Stimulated activated CD8-positive, alpha-beta memory T cell treated with anti-CD3 and anti-CD28 coated beads, Interleukin-15, amount 100 ng/mL, for 1 hour (primary cell): Measurements from ENCODE around the gene ST6GALNAC3.
"Not testable (repeated sequence)": the region's sequence is repeated elsewhere in the genome, so short reads cannot be mapped to it uniquely, and the experiment has no call there.

Source experiments
- DNase-seq: peaks from one replicate; pipeline ENCODE4 v3.0.0-alpha.2; 2020; ENCODE audit warnings: low read depth

The ST6GALNAC3 gene

DNA sequence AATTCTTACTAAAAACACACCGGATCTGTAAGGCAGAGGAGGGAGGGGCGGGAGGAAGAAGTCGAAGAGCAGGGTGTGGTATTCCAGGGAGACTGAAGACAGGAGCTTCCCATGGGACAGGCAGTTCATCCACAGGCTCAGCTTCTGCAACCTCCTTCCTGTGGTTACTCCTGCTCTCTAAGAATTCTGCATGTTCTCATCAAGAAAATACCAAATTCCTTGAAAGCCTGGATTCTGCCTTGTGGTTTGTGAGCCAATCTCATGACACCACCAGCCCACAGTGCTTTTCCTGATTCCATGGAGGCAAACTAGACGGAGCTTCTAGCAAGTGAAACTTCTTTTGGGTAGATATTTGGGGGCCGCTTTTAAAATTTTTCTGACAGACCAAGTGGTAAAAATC, 1.1 kb upstream of the ST6GALNAC3 start:
- DNase-seq, result no peak

DNA sequence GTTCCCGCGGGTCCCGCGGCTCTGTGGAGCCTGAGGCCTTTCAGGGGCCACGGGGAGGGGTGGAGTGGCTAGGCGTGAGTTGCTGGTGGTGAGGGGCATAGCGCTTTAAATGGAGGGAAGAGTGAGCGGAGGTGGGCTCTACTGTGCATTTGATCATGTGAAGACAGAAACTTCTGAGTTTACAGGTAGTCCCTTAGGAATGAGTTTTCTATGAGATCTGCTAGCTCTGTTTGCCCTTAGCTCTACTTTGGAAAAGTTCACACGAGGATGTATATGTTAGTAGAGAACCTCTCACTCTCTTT, 593 bp downstream of the ST6GALNAC3 start:
- DNase-seq, result no peak

DNA sequence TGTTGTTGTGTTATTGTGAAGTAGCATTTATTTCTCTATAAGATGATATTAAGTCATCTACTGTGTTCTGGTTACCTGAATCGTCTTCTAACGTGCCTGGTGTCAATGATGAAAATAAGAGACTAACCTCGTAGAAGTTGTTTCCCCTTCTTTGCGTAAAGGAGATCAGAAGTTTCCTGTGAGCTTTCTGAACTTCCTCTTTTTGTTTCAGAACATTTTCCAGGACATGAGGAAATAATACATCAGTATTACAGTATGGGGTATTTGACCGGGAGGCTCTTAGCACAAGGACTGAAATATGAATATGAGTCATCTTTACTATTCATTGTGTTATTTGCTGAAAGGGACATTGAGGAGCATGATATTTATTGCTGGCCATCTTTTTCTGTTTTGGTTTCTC, 1.3 kb downstream of the ST6GALNAC3 start:
- DNase-seq, result no peak

DNA sequence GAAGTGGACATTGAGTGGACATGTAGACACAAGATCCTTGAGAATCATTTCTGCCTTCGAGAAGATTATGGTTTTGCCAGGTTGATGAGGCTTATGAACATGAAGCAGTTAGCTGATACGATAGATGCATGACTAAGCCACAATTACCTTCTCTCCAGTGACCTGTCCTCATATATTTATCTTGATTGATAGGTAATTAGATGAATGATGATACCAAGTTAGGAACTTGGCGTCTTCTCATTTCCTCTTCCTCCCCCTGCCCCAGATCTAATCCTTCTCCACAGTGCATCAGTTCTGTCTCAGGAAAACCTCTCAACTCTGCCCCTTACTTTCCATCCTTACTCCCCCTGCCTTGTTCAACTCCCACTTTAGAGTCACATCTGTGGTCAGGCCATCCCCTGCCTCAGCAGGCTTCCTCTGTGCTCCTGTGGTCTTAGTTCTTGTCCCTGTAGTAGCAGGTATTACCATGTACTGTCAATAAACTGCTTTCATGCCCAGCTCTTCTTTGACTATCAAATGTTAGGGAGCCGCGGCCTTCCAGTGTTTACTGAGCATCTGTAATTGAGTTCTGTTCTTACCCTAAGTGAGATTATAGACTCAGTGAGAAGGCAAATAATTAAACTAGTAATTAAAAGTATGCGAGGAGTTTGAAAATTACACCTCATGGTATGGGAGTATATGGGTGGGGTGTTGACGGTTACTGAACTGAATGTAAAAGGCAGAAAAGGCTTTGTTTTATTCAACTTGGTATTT, 5.1 kb downstream of the ST6GALNAC3 start:
- no peak for DNase-seq

DNA sequence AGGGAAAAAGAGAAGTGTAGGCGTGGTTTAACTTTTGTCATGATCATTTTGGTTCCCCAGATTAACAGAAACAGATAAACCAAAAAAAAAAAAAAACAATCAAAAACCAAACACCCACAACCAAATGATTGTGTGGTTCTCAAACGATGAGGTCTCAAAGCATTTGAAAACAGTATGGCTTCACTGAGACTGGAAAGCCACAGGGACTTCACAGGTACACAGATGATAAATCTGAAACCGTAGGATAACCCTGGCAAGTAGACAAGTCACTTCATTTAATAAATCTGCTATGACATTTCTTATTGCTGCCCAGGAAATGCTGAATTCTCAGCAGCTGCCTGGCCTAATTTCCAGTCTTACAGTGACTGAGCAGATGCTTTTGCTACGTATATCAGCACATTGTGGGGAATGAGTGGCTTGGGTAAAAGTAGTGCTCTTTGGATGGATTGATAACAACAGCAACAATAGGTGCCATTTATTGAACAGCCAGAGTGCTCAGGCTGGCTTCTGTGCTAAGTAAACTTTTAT, 6.1 kb downstream of the ST6GALNAC3 start:
- DNase-seq, result no peak

DNA sequence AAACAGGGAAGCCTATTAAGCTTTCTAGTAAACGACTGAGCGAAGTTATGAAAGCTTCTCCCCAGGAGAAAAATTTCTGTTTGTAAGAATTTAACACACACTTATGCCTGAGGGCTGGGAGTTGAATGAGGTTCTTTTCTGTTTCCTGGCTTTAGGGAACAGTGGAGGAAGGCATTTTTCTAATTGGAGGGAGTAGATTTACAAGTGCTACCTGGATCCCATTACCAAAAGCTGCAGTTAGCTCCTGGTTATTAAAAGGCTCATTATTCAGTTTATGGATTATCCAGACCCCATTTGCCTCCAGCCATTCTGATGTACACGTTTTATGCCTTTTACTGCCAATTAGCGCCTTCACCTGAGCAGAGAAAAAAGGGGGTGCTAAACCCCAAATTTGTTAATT, 7.5 kb downstream of the ST6GALNAC3 start:
- DNase-seq, result no peak

DNA sequence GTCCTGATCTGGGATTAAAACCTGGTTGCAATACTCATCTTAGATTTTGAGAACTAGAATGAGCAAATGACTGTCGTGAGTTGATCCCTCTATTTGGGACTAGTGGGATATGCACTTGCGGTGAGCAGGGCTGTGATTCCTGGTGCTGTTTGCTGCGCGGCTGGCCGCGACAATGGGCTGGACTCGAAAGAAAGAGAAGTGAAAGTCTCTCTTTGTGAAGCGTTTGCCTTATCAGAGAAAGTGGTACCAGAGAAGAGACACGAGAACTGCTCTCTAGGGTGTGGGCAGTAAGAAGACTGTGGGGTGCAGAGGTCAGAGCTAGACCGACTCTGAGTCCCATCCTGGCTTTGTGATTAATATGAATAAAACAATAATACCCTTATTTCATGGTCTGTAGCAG, 8.6 kb downstream of the ST6GALNAC3 start:
- no peak for DNase-seq

DNA sequence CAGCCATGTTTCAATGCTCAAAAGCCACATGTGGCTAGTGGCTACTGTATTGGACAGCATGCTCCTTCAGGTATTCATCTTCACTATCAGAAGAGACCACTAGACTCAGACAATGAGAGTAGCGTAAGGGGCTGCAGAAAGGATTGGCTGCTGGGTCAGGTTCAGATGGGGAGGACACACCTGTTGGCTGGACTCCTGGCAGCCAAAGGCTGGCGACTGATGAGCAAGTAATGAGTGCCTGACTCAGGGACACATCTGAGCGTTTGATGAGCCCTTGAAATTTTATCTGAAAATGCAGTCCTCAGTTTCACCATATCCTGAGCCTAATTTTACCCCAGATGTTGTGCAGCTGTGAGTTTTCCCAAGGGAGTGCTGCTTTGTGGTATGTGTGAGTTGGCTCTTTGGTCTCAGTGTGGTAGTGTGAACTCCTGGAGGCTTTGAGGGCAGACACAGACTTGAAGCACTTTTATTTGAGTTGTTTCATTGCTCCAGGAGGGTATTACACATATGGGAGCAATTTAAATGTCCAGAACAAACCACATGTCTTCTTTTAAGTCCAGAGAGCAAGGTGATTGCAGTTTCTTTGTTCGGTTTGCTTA, 9.6 kb downstream of the ST6GALNAC3 start:
- no peak for DNase-seq

DNA sequence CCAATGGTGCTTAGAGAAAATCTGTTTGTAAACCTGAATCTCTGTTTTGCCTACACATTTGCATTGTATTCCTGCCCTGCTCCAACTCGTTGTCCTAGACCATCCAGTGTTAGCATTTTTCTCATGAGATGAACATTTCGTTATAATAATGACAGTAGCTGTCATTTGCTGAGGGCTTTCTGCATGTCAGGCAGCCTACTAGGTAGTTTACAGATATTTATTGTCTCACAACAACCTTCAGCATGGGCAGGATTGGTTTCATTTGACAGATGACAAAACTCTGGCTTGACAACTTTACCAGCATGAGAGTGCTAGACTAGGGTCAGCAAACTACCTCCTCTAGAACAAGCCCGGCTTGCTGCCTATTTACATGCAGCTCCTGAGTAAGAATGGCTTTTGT, 10.1 kb downstream of the ST6GALNAC3 start:
- no peak for DNase-seq

DNA sequence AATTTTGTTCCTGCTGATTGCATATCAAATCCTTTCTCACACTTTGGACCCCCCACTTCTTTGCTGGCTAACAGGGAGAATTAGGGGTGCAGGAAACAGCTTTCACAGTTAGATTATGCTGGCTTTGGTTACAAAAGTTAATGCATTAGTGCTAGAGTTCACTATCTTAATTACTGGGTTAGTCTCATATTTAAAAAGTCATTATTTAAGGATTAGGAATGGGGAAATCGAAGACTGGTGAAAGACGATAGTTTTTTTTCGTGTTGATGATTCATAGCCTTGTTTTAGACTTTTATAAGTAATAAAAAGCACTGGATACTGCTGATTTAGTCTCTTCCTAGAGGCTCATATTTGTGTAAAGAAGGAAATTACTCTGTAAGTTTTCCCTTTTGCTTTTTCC, 11.6 kb downstream of the ST6GALNAC3 start:
- DNase-seq, result no peak

DNA sequence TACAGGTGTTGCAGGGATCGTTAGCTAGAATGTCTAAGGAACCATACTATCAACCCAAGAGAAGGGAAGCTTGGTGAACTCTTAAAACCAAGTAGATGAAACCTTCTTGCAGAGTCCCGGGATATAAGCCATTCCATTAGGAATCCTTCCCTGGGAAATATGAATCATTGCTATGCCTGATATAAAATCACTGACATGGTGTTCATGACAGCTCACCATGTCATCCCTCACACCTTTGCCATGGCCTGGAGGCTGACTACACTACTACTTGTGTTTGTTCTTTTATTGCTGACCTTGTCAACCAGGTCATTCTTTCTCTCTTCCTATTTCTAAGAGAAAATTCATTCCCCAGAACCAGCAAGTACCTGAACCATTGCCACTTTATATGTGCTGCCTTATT, 12.1 kb downstream of the ST6GALNAC3 start:
- DNase-seq, result no peak

DNA sequence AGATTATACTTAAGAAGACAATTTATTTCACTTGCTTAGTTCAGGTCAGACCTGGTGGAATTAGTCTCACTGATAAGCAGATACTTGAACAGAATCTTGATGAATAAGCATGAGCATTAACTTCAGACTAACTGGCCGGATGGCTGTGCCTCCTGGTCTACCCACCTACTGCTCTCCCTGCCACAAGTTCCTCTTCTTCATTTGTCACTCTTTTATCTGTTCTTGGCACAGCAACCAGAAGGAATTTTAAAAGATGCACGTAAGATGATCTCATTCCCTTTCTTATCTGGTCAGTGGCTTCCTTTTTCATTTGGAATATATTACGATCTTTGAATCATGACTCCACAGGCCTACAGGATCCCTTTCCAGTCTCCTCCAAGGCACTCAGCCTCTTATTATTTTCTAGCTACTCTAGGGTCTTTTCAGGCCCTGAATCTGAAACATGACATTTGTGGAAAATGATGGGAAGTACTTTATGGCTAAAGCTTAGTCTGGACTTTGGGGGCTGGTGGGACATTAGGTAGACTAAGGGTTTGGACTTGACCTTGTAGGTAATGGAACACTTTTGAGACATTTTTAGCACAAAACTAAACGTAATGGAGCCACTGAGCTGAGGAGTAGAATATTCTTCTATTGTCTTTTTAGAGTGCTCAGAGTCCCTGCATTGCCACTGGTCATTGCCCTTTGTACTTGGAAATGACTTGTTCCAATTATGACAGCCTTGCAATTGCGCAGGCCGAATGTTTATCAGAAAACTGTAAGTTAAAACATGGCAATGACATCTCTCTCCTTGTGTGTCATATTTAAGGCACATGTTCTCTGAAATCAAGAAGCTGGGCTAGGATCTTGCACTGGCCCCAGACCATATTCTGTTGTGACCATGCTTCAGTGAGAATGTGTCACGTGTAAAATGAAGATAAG, 16.0 kb downstream of the ST6GALNAC3 start:
- no peak for DNase-seq

DNA sequence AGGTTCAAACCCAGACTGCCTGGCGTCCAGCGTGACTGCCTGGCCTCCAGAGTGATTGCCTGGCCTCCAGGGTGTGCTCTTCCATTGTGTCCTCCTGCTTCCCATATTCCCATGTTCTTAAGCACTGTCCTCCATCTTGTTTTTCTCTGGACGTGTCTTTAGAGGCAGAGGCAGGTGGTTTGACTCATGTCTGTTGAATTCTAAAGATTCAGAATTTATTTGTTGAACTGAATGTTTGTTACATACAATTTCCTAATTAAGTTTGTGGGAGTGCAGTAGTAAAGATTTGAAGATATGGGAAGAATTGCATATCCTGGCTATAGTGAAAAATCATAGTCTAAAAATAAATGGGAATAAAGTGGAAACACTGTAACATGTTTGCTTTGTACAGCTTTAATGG, 18.3 kb downstream of the ST6GALNAC3 start:
- no peak for DNase-seq

DNA sequence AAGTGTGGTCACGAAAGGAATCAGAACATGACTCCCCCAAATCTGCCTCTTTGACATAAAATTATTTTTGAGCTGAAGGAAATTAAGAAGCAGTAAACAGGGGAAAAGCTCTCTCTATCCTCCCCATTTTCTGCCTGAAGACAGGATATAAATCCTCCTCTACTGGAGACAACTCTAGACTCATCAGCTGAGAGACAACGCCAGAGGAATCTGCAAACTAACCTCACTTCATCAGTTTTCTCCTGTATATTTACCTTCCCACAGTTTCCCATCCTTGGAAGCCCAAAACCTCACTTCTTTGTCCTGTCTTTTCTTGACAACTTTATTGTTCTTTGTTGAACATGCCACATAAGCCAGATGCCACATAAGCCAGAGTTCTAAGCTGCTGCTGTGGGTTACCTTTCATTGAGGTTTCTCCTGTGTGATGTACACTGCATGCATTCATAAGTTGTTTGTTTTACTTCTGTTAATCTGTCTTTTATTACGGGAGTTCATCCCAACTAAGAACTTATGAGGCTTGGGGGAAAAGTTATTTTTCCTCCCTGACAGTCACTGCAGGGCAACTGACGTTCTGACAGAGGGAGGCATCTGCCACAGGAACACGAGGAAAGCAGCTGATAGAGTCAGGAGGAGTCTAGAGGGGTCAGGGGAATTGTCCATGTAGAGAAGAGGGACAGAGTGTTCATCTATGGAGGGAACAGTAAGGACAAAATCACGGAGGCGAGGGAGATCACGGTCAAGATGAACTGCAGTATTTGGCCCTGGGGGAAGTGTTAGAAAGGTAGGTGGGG, 19.2 kb downstream of the ST6GALNAC3 start:
- DNase-seq, result no peak

DNA sequence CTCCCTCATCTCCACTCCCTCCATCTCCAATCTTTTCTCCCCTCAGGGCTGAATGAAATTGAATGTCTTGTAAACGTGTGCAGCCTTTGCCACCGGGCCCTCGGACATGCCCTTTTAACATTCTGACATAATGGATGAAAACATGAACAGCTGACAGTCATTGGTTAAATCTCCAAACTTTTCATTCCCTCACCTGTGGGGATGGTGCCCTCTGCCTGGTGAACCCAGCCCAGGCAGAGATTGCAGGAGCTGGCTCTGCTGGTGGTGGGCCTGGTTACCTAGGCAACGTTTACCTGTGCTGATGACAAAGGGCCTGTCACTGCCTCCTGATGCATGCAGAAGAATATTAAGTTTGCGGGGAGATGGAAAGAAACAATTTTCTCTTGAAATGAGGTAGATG, 21.3 kb downstream of the ST6GALNAC3 start:
- no peak for DNase-seq

DNA sequence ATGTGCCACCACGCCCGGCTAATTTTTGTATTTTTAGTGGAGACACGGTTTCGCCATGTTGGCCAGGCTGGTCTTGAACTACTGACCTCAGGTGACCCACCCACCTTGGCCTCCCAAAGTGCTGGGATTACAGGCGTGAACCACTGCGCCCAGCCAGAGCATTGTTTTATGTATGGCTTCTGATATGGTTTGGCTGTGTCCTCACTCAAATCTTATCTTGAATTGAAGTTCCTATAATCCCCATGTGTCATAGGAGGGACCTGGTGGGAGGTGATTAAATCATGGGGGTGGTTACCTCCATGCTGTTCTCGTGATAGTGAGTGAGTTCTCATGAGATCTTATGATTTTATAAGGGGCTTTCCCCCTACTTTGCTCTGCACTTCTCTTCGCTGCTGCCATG, 22.5 kb downstream of the ST6GALNAC3 start:
- DNase-seq, result not testable (repeated sequence)

DNA sequence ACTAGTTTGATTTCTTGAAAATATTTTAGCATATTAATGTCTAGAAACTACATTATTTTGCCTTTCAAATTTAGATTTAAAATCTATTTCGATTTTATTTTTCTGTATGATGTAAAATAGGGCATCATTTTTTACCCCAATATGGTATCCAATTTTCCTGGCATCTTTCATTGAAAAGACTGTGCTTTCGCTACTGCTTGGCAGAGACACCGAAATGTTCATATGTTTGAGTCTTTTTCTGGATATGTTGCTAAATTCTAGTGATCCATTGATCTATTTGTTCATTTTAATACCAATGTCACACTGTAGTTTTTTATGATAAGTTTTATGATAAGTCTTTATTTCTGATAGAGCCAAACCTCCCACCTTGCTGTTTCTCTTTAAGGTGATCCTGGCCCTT, 24.3 kb downstream of the ST6GALNAC3 start:
- DNase-seq, result no peak

DNA sequence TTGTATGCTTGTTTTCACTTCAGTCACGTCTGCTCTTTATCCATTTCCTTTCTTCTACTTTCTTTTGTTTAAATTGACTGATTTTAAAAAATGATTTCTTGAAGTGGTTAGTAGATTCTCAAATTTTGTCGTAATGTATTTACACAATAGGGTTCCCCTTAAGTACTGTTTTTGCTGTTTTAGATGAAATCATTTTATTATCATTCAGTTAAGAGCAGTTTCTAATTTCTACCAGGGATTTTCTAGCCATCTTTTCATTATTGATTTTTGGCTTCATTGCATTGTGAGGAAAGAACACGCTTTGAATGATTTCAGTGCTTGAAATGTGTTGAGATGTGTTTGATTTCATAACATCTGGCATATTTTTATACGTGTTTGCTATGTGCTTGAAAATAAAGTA, 27.0 kb downstream of the ST6GALNAC3 start:
- DNase-seq, result no peak

DNA sequence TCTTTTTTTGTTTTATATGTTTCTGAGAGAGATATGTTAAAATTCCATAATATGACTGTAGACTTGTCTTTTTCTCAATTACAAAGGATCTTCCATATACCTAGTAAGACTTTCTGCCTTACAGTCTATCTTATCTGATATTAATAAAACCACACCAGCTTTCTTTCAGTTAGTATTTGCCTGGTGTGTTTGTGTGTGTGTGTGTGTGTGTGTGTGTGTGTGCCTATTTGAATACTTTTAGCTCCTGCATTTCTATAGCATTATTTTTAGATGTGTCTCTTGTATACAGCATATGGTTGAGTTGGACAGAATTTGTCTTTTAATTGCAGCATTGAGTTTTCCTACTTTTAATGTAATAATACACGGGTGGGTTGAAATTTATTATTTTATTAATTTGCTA, 27.5 kb downstream of the ST6GALNAC3 start:
- no peak for DNase-seq

DNA sequence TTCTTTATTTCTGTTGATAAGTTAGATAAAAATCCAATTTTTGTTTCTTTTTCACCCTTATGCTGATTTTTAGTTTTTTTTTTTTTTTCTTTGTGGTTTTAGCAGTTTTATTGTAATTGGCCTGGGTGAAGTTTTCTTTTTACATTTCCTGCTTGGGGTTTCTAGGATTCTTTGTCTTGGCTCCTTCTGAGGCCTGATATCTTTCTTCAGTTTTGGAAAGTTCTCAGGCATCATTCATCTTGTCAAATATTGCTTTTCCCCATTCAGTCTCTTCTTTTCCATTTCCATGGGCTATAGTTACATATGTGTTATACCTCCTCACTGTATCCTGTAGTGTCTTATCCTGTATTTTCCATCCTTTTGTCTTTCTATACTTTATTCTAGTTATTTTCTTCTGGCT, 28.5 kb downstream of the ST6GALNAC3 start:
- no peak for DNase-seq

DNA sequence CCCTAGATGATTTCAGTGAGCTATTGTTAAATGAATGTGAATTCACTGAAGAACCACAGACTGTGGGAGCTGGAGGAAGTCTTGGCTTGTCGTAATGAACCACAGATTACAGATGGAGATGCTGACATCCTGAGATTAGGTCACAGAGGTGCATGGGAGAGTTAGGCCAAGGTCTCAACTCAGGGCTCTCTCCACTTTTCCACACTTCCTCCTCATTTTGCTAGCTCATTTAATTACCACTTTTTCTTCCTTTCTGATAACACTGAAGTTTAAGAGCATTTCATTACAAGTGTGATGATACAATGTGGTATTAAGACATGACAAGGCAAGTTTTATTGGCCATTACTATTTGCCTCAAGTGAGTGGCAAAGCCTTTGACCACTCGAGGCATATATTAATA, 30.8 kb downstream of the ST6GALNAC3 start:
- DNase-seq, result no peak

DNA sequence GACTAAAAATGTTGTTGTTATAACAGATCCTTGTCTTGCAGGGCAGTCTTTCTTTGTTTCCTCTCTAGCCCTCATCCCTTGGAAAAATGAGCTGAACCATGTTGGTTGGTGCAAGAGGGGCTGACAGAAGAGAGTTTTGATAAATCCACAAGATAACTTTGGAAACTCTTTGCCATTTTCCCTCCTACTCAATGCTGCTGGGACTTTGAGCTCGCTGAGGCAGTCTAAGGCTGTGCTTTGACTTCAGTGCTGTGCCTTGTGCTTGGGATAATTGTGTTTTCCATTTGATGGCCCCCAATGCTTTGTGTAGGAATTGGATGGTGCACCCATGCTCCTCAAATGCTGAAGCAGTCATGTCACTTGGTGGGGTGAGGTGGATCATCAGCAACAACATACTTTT, 31.7 kb downstream of the ST6GALNAC3 start:
- no peak for DNase-seq
